Neural progenitor cell (in vitro differentiated cells): ENCODE measurements around the gene TCTA. TPM values are rescaled to one million over a fixed set of nuclear protein-coding genes. Genes with fewer than 3 reads are reported as not detected.

Experiments used
- DNase-seq: peaks from one replicate; pipeline ENCODE4 v3.0.0-alpha.2; 2016; ENCODE audit warnings: low spot score
- H2AFZ ChIP-seq: fragments of 200-600 bp; sonication (generic); replicated peaks from 2 replicates; pipeline ENCODE4 v1.6.1; 2016; ENCODE audit warnings: antibody characterized with exemption
- H3F3A ChIP-seq: fragments of 200-600 bp; sonication (generic); 2 replicates; pipeline ENCODE4 v1.6.1; 2016; ENCODE audit warnings: antibody characterized with exemption, low read depth
- H3K27ac ChIP-seq: fragments of 200-600 bp; sonication (generic); 2 replicates; pipeline ENCODE4 v1.5.1; 2016; ENCODE audit warnings: mild to moderate bottlenecking
- H3K27me3 ChIP-seq: fragments of 200-600 bp; sonication (generic); 2 replicates; pipeline ENCODE4 v1.6.1; 2016; ENCODE audit warnings: mild to moderate bottlenecking, moderate library complexity
- H3K36me3 ChIP-seq: fragments of 200-600 bp; sonication (generic); 2 replicates; pipeline ENCODE4 v1.5.1; 2016
- H3K4me1 ChIP-seq: fragments of 200-600 bp; sonication (generic); 2 replicates; pipeline ENCODE4 v1.6.1; 2016; ENCODE audit warnings: mixed run types
- H3K4me2 ChIP-seq: fragments of 200-600 bp; sonication (generic); 2 replicates; pipeline ENCODE4 v1.6.1; 2016
- H3K4me3 ChIP-seq: fragments of 200-600 bp; sonication (generic); 2 replicates; pipeline ENCODE4 v1.5.1; 2016
- H3K79me2 ChIP-seq: fragments of 200-600 bp; sonication (generic); 2 replicates; pipeline ENCODE4 v1.6.1; 2016; ENCODE audit warnings: low read depth
- H3K9ac ChIP-seq: fragments of 200-600 bp; sonication (generic); 2 replicates; pipeline ENCODE4 v1.6.1; 2016
- H3K9me3 ChIP-seq: fragments of 200-600 bp; sonication (generic); 2 replicates; pipeline ENCODE4 v1.5.1; 2016; ENCODE audit warnings: low read depth
- H4K20me1 ChIP-seq: fragments of 200-600 bp; sonication (generic); 2 replicates; pipeline ENCODE4 v1.6.1; 2016; ENCODE audit warnings: low read depth
- H3K27ac Mint-ChIP-seq: 3 replicates; pipeline ENCODE4 v1.8.0; 2021; ENCODE audit warnings: mixed read lengths
- H3K27me3 Mint-ChIP-seq: 2 replicates; pipeline ENCODE4 v1.8.0; 2022; ENCODE audit warnings: low read depth, mild to moderate bottlenecking, inconsistent platforms, moderate library complexity, mixed read lengths; ENCODE audit not compliant: insufficient read depth
- H3K36me3 Mint-ChIP-seq: 3 replicates; pipeline ENCODE4 v1.8.0; 2021; ENCODE audit warnings: mixed read lengths
- H3K4me1 Mint-ChIP-seq: 3 replicates; pipeline ENCODE4 v1.8.0; 2021; ENCODE audit warnings: mixed read lengths
- H3K4me3 Mint-ChIP-seq: 3 replicates; pipeline ENCODE4 v1.8.0; 2021; ENCODE audit warnings: mild to moderate bottlenecking, moderate library complexity, mixed read lengths
- H3K9me3 Mint-ChIP-seq: 3 replicates; pipeline ENCODE4 v1.8.0; 2020; ENCODE audit warnings: mixed read lengths
- CTCF ChIP-seq: fragments of 200-600 bp; sonication (generic); IDR thresholded peaks from 2 replicates; pipeline ENCODE4 v1.5.1; 2017; ENCODE audit warnings: antibody characterized with exemption, mild to moderate bottlenecking
- EZH2 ChIP-seq: fragments of 200-600 bp; sonication (generic); IDR thresholded peaks from 2 replicates; pipeline ENCODE4 v1.6.1; 2017; ENCODE audit warnings: antibody characterized with exemption, mild to moderate bottlenecking, moderate library complexity
- EZH2phosphoT487 ChIP-seq: fragments of 200-600 bp; sonication (generic); IDR thresholded peaks from 2 replicates; pipeline ENCODE4 v1.6.1; 2017; ENCODE audit warnings: antibody characterized with exemption
- total RNA-seq: library from RNA; depleted of rRNA; stranded (reverse); fragments of >200 nt; gene quantifications from 2 replicates; pipeline ENCODE4 v1.2.3, GENCODE V29; 2015; ENCODE audit warnings: low replicate concordance

TCTA gene
- total RNA-seq, 1 donor from 2014 or later: 1.4 TPM

GRCh38 chr3:49454898-49455681 lies 42.9 kb downstream of the TCTA start:
- H3K79me2 ChIP-seq: no peaks in the 10 kb centered on the region
- no peak overlapping the region for H3K9ac ChIP-seq
- DNase-seq: no peak
- no peaks in the 10 kb centered on the region for H3K36me3 Mint-ChIP-seq
- no peak overlapping the region for H3K4me3 ChIP-seq
- peak overlapping the region; percentile 22 for H3K4me3 Mint-ChIP-seq
- peak overlapping the region; percentile 45 for H2AFZ ChIP-seq
- peaks cover 28% of the 10 kb centered on the region for H3K4me1 Mint-ChIP-seq
- no peaks in the 10 kb centered on the region for H3K36me3 ChIP-seq
- H3K9me3 ChIP-seq: no peaks in the 10 kb centered on the region
- H3K27me3 Mint-ChIP-seq: peaks cover 9% of the 10 kb centered on the region
- H3K27me3 ChIP-seq: no peaks in the 10 kb centered on the region
- H3F3A ChIP-seq: peaks cover 10% of the 10 kb centered on the region
- no peaks in the 10 kb centered on the region for H4K20me1 ChIP-seq
- no peak overlapping the region for H3K4me2 ChIP-seq
- TF ChIP-seq EZH2phosphoT487 (no peak), CTCF (no peak), EZH2 (no peak)
- peak overlapping the region; percentile 52 for H3K27ac Mint-ChIP-seq
- H3K27ac ChIP-seq: no peak overlapping the region
- peaks cover 24% of the 10 kb centered on the region for H3K4me1 ChIP-seq
- no peaks in the 10 kb centered on the region for H3K9me3 Mint-ChIP-seq

GRCh38 chr3:49456466-49456865 lies 44.2 kb downstream of the TCTA start:
- Histone ChIP-seq H3K4me3 (no peak overlapping the region), H3K27me3 (no peaks in the 10 kb centered on the region), H3K4me1 (peaks cover 38% of the 10 kb centered on the region), H3F3A (peaks cover 24% of the 10 kb centered on the region), H3K9ac (no peak overlapping the region), H3K4me2 (no peak overlapping the region), H3K9me3 (no peaks in the 10 kb centered on the region), H3K36me3 (no peaks in the 10 kb centered on the region), H3K27ac (no peak overlapping the region), H3K79me2 (no peaks in the 10 kb centered on the region), H4K20me1 (no peaks in the 10 kb centered on the region), H2AFZ (no peak overlapping the region)
- peaks cover 37% of the 10 kb centered on the region for H3K4me1 Mint-ChIP-seq
- TF ChIP-seq CTCF: no peak
- TF ChIP-seq EZH2: no peak
- no peaks in the 10 kb centered on the region for H3K36me3 Mint-ChIP-seq
- no peak for DNase-seq
- no peaks in the 10 kb centered on the region for H3K9me3 Mint-ChIP-seq
- H3K27ac Mint-ChIP-seq: no peak overlapping the region
- H3K4me3 Mint-ChIP-seq: no peak overlapping the region
- H3K27me3 Mint-ChIP-seq: peaks cover 9% of the 10 kb centered on the region

- Histone ChIP-seq H3K4me1 (peaks cover 49% of the 10 kb centered on the region), H3K9ac (no peak overlapping the region), H3K79me2 (no peaks in the 10 kb centered on the region), H3K4me2 (peak overlapping the region; percentile 59), H2AFZ (no peak overlapping the region), H3K9me3 (no peaks in the 10 kb centered on the region), H3K4me3 (no peak overlapping the region), H3F3A (peaks cover 42% of the 10 kb centered on the region), H4K20me1 (no peaks in the 10 kb centered on the region), H3K27ac (peak overlapping the region; percentile 91), H3K27me3 (no peaks in the 10 kb centered on the region), H3K36me3 (no peaks in the 10 kb centered on the region)
- no peaks in the 10 kb centered on the region for H3K9me3 Mint-ChIP-seq
- H3K4me1 Mint-ChIP-seq: peaks cover 44% of the 10 kb centered on the region
- H3K4me3 Mint-ChIP-seq: peak overlapping the region; percentile 58
- TF ChIP-seq CTCF: no peak
- TF ChIP-seq EZH2: no peak
- TF ChIP-seq EZH2phosphoT487: no peak
- H3K27ac Mint-ChIP-seq: peak overlapping the region; percentile 63
- H3K27me3 Mint-ChIP-seq: peaks cover 16% of the 10 kb centered on the region
- no peaks in the 10 kb centered on the region for H3K36me3 Mint-ChIP-seq
- DNase-seq: no peak
Observed at GRCh38 chr3:49460188-49460890, 48.1 kb downstream of the TCTA start.
